ENCODE measurements around the gene MMRN1. TPM values are rescaled to one million over a fixed set of nuclear protein-coding genes. Genes with fewer than 3 reads are reported as not detected.

The MMRN1 gene
- total RNA-seq, 1 donor from 2014 or later, result 0.34 TPM

DNA sequence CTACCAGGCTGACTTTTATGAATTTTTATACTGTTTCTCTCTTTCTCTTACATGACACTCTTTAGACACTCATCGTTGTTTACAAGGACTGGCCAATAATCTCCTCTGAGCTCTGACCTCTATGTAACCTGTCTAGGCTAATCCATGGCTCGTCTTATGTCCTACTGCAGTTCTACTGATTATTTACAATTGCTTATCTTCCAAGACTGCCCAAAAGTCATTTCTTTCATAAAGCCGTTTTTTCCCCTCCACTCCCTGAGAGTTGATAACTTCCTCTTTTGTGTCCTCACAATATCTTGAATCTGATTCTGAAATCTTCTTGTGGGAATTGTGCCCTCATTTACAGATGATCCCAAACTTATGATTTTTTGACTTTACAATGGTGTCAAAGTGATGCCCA, 39.4 kb upstream of the MMRN1 start:
- DNase-seq (ENCODE audit: low read depth) (no peak), FAIRE-seq (no peak)
- no peak overlapping the region for H3K4me3 ChIP-seq (ENCODE audit: insufficient read depth, low read depth, low read length)
- no peaks in the 10 kb centered on the region for H3K79me2 ChIP-seq (ENCODE audit: insufficient read depth, low read length)
- no peak overlapping the region for H3K27ac ChIP-seq (ENCODE audit: low read depth, low read length)
- H3K4me1 ChIP-seq (ENCODE audit: insufficient read depth, low read length), result no peaks in the 10 kb centered on the region
- TF ChIP-seq, protein P1, sequence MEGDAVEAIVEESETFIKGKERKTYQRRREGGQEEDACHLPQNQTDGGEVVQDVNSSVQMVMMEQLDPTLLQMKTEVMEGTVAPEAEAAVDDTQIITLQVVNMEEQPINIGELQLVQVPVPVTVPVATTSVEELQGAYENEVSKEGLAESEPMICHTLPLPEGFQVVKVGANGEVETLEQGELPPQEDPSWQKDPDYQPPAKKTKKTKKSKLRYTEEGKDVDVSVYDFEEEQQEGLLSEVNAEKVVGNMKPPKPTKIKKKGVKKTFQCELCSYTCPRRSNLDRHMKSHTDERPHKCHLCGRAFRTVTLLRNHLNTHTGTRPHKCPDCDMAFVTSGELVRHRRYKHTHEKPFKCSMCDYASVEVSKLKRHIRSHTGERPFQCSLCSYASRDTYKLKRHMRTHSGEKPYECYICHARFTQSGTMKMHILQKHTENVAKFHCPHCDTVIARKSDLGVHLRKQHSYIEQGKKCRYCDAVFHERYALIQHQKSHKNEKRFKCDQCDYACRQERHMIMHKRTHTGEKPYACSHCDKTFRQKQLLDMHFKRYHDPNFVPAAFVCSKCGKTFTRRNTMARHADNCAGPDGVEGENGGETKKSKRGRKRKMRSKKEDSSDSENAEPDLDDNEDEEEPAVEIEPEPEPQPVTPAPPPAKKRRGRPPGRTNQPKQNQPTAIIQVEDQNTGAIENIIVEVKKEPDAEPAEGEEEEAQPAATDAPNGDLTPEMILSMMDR (IDR thresholded peaks at IDR 0.05; ENCODE audit: insufficient read depth, low read depth, low read length), result no peak
- TF ChIP-seq EZH2 (IDR thresholded peaks at IDR 0.05; ENCODE audit: insufficient read depth, low read length), result no peak
- Mint-ChIP-seq H3K4me3 (ENCODE audit: unreplicated experiment) (no peak overlapping the region), H3K36me3 (ENCODE audit: low read depth, unreplicated experiment) (no peaks in the 10 kb centered on the region), H3K27me3 (ENCODE audit: low read depth, unreplicated experiment) (no peaks in the 10 kb centered on the region), H3K9me3 (ENCODE audit: unreplicated experiment) (peaks cover 7% of the 10 kb centered on the region), H3K27ac (ENCODE audit: unreplicated experiment) (no peak overlapping the region), H3K4me1 (ENCODE audit: low read depth, unreplicated experiment) (no peaks in the 10 kb centered on the region)
- H3K9ac ChIP-seq (ENCODE audit: low read length), result no peak overlapping the region
- no peak overlapping the region for H3K4me2 ChIP-seq (ENCODE audit: low read length)
- H3K9me3 ChIP-seq (ENCODE audit: insufficient read depth, low read depth, low read length), result peaks cover 3% of the 10 kb centered on the region
- H2AFZ ChIP-seq (ENCODE audit: low read depth, low read length), result no peak overlapping the region
- no peaks in the 10 kb centered on the region for H3K36me3 ChIP-seq (ENCODE audit: insufficient read depth, low read length)
- H3K27me3 ChIP-seq (ENCODE audit: insufficient read depth, low read length), result no peaks in the 10 kb centered on the region
- no peaks in the 10 kb centered on the region for H4K20me1 ChIP-seq (ENCODE audit: insufficient read depth, low read length)

DNA sequence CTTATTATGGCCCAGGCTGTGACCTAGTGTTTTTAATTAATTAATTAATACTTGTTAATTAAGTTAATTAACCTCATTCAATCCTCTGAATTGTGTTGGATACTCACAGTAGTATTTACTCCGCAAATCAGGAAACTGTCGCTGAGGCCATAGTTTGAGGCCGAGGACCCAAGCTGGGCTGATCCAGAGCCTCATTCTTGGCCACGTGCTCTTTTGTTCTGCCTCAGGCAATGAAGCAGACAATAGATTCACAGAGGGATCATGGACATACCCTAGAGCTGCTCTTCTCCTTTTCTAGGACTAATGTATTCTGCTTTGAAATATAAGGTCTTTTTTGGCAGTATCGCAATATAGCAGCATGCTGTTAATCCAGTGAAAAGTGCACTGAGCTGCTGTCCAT, 33.7 kb upstream of the MMRN1 start:
- no peak for TF ChIP-seq EZH2 (IDR thresholded peaks at IDR 0.05; ENCODE audit: insufficient read depth, low read length)
- TF ChIP-seq, protein P1 (IDR thresholded peaks at IDR 0.05; ENCODE audit: insufficient read depth, low read depth, low read length), result no peak
- no peak overlapping the region for H3K4me3 ChIP-seq (ENCODE audit: insufficient read depth, low read depth, low read length)
- H2AFZ ChIP-seq (ENCODE audit: low read depth, low read length), result no peak overlapping the region
- H3K9me3 ChIP-seq (ENCODE audit: insufficient read depth, low read depth, low read length), result no peaks in the 10 kb centered on the region
- no peaks in the 10 kb centered on the region for H3K36me3 ChIP-seq (ENCODE audit: insufficient read depth, low read length)
- no peak overlapping the region for H3K4me3 Mint-ChIP-seq (ENCODE audit: unreplicated experiment)
- H3K27me3 ChIP-seq (ENCODE audit: insufficient read depth, low read length), result no peaks in the 10 kb centered on the region
- no peaks in the 10 kb centered on the region for H3K36me3 Mint-ChIP-seq (ENCODE audit: low read depth, unreplicated experiment)
- DNase-seq (ENCODE audit: low read depth) (no peak), FAIRE-seq (no peak)
- H3K27me3 Mint-ChIP-seq (ENCODE audit: low read depth, unreplicated experiment), result no peaks in the 10 kb centered on the region
- H3K4me1 Mint-ChIP-seq (ENCODE audit: low read depth, unreplicated experiment), result no peaks in the 10 kb centered on the region
- H3K9me3 Mint-ChIP-seq (ENCODE audit: unreplicated experiment), result peaks cover 7% of the 10 kb centered on the region
- no peaks in the 10 kb centered on the region for H3K79me2 ChIP-seq (ENCODE audit: insufficient read depth, low read length)
- H4K20me1 ChIP-seq (ENCODE audit: insufficient read depth, low read length), result no peaks in the 10 kb centered on the region
- no peaks in the 10 kb centered on the region for H3K4me1 ChIP-seq (ENCODE audit: insufficient read depth, low read length)
- no peak overlapping the region for H3K27ac ChIP-seq (ENCODE audit: low read depth, low read length)
- H3K4me2 ChIP-seq (ENCODE audit: low read length), result no peak overlapping the region
- H3K9ac ChIP-seq (ENCODE audit: low read length), result no peak overlapping the region
- no peak overlapping the region for H3K27ac Mint-ChIP-seq (ENCODE audit: unreplicated experiment)

DNA sequence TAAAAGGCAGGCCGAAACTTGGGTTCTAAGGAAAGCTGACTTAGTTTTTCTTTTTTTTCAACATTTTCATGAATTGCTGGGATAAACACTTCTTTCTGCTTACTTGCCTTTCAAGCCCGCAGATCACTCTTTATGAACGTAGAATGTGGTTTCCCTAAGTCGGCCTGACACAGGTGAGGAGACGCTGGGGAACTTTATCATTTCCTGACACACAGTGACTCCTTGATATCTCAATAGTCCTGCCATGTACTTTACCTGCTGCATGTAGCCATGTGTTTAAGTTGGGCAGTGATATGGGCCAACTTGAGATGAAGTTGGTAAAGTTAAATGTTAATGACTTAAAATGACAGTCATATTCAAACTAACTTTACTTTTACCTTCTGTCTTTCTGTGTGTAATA, 31.1 kb upstream of the MMRN1 start:
- no peaks in the 10 kb centered on the region for H3K9me3 Mint-ChIP-seq (ENCODE audit: unreplicated experiment)
- DNase-seq (ENCODE audit: low read depth), result no peak
- H2AFZ ChIP-seq (ENCODE audit: low read depth, low read length), result no peak overlapping the region
- no peaks in the 10 kb centered on the region for H3K79me2 ChIP-seq (ENCODE audit: insufficient read depth, low read length)
- no peaks in the 10 kb centered on the region for H3K9me3 ChIP-seq (ENCODE audit: insufficient read depth, low read depth, low read length)
- FAIRE-seq, result no peak
- no peaks in the 10 kb centered on the region for H3K36me3 ChIP-seq (ENCODE audit: insufficient read depth, low read length)
- H3K27ac ChIP-seq (ENCODE audit: low read depth, low read length), result no peak overlapping the region
- H3K27ac Mint-ChIP-seq (ENCODE audit: unreplicated experiment), result no peak overlapping the region
- TF ChIP-seq, protein P1 (IDR thresholded peaks at IDR 0.05; ENCODE audit: insufficient read depth, low read depth, low read length), result no peak
- no peak for TF ChIP-seq EZH2 (IDR thresholded peaks at IDR 0.05; ENCODE audit: insufficient read depth, low read length)
- H3K27me3 Mint-ChIP-seq (ENCODE audit: low read depth, unreplicated experiment), result no peaks in the 10 kb centered on the region
- no peak overlapping the region for H3K4me2 ChIP-seq (ENCODE audit: low read length)
- H3K27me3 ChIP-seq (ENCODE audit: insufficient read depth, low read length), result no peaks in the 10 kb centered on the region
- no peaks in the 10 kb centered on the region for H3K4me1 Mint-ChIP-seq (ENCODE audit: low read depth, unreplicated experiment)
- H4K20me1 ChIP-seq (ENCODE audit: insufficient read depth, low read length), result no peaks in the 10 kb centered on the region
- H3K36me3 Mint-ChIP-seq (ENCODE audit: low read depth, unreplicated experiment), result no peaks in the 10 kb centered on the region
- no peak overlapping the region for H3K4me3 Mint-ChIP-seq (ENCODE audit: unreplicated experiment)
- no peaks in the 10 kb centered on the region for H3K4me1 ChIP-seq (ENCODE audit: insufficient read depth, low read length)
- no peak overlapping the region for H3K4me3 ChIP-seq (ENCODE audit: insufficient read depth, low read depth, low read length)
- no peak overlapping the region for H3K9ac ChIP-seq (ENCODE audit: low read length)
